Measurements from ENCODE around the gene FRY. TPM values are rescaled to one million over a fixed set of nuclear protein-coding genes. Genes with fewer than 3 reads are reported as not detected.

FRY gene
- total and polyA plus RNA-seq, 9 of the 15 experiments (the other 6 are each of a cell fraction or from before 2014, with no cell fraction given), result 0.03 to 0.31 (median 0.11) TPM; not detected in 3

GRCh38 chr13:32007494-32007893 lies 24.1 kb upstream of the FRY start:
- Histone ChIP-seq H3K4me1 (replicated peaks in 1 of 2; ENCODE audit: control insufficient read depth in 2 of 2, insufficient read depth in 2 of 2, low read length in 2 of 2) (no peaks in the 10 kb centered on the region), H3K27ac (ENCODE audit: extremely low read depth, low read depth, low read length) (no peak overlapping the region), H4K20me1 (replicated peaks; ENCODE audit: control insufficient read depth, insufficient read depth, low read length) (no peaks in the 10 kb centered on the region), H2AFZ (ENCODE audit: low read depth, low read length) (no peak overlapping the region), H3K4me3 (no peak overlapping the region), H3K9me3 (replicated peaks; ENCODE audit: control insufficient read depth, insufficient read depth, low read depth, low read length) (no peaks in the 10 kb centered on the region), H3K9ac (ENCODE audit: insufficient read depth in 1 of 2, low read depth in 2 of 2, low read length in 2 of 2) (no peak overlapping the region), H3K36me3 (ENCODE audit: control insufficient read depth, insufficient read depth, low read length) (no peaks in the 10 kb centered on the region), H3K27me3 (ENCODE audit: control insufficient read depth in 2 of 2, insufficient read depth in 2 of 2, low read length in 2 of 2) (no peaks in the 10 kb centered on the region), H3K9me1 (ENCODE audit: control insufficient read depth, insufficient read depth, low read length) (no peaks in the 10 kb centered on the region), H3K79me2 (ENCODE audit: control insufficient read depth, insufficient read depth, low read length) (no peaks in the 10 kb centered on the region), H3K4me2 (ENCODE audit: insufficient read depth, low read length) (no peak overlapping the region)
- BruUV-seq (replicated peaks), result no TSS peak
- ATAC-seq (no peak), FAIRE-seq (no peak), DNase-seq (ENCODE audit: extremely low read depth in 1 of 4, low spot score in 3 of 4) (no peak)
- TF ChIP-seq TCF7L2 (IDR thresholded peaks at IDR 0.05; ENCODE audit: low read depth, low read length) (no peak), TEAD2 (tag; IDR thresholded peaks at IDR 0.05) (no peak), TAF15 (IDR thresholded peaks at IDR 0.05; ENCODE audit: low read depth, low read length) (no peak), ZNF174 (CRISPR knock-in tag; IDR thresholded peaks at IDR 0.05) (no peak), ZNF274 (IDR thresholded peaks at IDR 0.05; ENCODE audit: borderline replicate concordance, low read depth, low read length) (no peak)
- TF ChIP-seq, protein P1, sequence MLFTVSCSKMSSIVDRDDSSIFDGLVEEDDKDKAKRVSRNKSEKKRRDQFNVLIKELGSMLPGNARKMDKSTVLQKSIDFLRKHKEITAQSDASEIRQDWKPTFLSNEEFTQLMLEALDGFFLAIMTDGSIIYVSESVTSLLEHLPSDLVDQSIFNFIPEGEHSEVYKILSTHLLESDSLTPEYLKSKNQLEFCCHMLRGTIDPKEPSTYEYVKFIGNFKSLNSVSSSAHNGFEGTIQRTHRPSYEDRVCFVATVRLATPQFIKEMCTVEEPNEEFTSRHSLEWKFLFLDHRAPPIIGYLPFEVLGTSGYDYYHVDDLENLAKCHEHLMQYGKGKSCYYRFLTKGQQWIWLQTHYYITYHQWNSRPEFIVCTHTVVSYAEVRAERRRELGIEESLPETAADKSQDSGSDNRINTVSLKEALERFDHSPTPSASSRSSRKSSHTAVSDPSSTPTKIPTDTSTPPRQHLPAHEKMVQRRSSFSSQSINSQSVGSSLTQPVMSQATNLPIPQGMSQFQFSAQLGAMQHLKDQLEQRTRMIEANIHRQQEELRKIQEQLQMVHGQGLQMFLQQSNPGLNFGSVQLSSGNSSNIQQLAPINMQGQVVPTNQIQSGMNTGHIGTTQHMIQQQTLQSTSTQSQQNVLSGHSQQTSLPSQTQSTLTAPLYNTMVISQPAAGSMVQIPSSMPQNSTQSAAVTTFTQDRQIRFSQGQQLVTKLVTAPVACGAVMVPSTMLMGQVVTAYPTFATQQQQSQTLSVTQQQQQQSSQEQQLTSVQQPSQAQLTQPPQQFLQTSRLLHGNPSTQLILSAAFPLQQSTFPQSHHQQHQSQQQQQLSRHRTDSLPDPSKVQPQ (CRISPR knock-in tag; IDR thresholded peaks at IDR 0.05; ENCODE audit: borderline replicate concordance), result no peak
- in situ Hi-C loops (cut with MboI), result no loop called here
- intact Hi-C loops (cut with micrococcal nuclease), result no loop called here
- ChIA-PET CTCF (ENCODE audit: low intra/inter-chr PET ratio) (no interaction called here), POLR2A (no interaction called here)

Measured in K562 (cell line).